Islet precursor cell (in vitro differentiated cells): ENCODE measurements around the gene SLC25A11.

Source experiments
- DNase-seq: peaks from one replicate; pipeline ENCODE4 v3.0.0-alpha.2; 2018

Gene SLC25A11

GRCh38 chr17:4966844-4967538 is 27.1 kb upstream of the SLC25A11 start:
- DNase-seq: peak; percentile 100

DNA sequence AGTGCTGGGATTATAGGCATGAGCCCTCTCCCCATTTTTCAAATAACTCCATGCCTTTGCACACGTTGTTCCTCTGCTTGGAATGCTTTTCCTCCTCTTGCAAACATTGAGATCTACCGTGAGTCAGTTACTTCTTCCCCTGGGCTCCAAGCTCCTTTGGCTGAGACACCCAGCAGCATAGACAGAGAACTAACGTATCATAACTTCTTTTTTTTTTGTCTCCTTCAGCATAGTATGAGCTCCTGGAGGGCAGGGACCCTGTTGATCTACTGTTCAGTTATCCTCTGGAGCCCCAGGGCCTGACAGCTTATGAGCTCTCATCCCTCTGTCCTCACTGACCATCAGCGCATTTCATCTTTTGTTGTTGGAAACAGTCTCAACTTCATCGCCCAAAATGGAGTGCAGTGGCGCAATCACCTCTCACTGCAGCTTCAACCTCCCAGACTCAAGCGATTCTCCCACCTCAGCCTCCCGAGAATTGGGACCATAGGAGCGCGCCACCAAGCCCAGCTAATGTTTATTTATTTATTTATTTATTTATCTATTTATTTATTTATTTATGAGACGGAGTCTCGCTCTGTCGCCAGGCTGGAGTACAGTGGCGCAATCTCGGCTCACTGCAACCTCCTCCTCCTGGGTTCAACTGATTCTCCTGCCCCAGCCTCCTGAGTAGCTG is 25.6 kb upstream of the SLC25A11 start:
- no peak for DNase-seq

DNA sequence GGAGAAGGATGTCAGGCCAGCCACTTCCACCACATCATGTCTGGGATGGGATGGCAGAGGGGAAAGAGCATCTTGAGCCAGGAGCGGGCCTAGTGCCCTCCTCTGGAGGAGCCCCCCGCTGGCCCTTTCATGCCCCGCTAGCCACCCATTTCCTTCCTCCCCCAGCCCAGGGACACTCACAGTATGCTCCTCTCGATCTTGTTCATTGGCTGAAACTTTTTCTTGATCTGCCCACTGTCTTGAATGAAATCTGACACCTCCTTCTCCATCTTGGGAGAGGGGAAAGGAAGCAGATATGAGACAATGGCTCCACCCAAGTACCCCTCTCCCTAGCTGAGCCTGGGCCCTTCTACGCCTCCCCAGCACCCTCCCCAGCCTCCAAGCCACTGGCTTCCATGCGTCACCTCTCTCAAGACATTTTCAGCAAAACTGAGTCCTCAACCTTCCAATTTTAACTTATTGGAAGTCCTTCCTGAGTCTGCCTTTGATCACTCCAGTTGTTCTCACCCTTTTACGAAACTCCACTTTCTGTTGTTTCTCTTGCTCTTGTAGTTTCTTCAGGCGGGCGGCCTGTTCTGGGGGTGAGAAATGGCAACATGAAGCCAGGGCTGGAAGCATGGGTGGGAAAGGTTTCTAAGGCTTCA is 20.6 kb upstream of the SLC25A11 start:
- DNase-seq: no peak

- no peak for DNase-seq
Measured at GRCh38 chr17:4959261-4959965, 19.6 kb upstream of the SLC25A11 start.

- no peak for DNase-seq
Measured at GRCh38 chr17:4958102-4958501, 18.3 kb upstream of the SLC25A11 start.

DNA sequence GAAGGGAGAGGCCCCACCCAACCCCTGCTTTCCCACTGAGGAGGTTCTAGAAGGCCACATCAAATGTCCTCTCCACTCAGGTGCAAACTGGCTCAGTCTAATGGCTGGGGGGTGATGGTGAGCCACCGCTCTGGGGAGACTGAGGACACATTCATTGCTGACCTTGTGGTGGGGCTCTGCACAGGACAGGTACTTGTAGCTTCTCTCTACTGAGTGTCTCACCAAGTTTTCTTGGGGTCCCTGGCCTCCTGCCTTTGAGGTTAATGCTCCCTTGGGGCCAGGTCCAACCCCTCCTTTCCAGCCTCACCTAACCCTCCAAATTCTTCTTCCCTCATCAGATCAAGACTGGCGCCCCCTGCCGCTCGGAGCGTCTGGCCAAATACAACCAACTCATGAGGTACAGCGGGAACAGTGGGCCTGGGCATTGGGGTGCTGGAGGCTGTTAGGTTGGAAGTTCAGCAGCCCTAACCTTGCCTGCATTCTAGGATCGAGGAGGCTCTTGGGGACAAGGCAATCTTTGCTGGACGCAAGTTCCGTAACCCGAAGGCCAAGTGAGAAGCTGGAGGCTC is 16.7 kb upstream of the SLC25A11 start:
- peak; percentile 46 for DNase-seq

DNA sequence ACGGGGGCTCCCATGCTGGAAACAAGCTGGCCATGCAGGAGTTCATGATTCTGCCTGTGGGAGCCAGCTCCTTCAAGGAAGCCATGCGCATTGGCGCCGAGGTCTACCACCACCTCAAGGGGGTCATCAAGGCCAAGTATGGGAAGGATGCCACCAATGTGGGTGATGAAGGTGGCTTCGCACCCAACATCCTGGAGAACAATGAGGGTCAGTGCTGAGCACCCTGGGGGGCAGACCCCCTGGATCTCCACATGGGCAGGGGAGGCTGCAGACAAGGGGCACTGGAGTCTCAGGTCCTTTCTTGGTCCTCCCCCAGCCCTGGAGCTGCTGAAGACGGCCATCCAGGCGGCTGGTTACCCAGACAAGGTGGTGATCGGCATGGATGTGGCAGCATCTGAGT is 15.2 kb upstream of the SLC25A11 start:
- no peak for DNase-seq

DNA sequence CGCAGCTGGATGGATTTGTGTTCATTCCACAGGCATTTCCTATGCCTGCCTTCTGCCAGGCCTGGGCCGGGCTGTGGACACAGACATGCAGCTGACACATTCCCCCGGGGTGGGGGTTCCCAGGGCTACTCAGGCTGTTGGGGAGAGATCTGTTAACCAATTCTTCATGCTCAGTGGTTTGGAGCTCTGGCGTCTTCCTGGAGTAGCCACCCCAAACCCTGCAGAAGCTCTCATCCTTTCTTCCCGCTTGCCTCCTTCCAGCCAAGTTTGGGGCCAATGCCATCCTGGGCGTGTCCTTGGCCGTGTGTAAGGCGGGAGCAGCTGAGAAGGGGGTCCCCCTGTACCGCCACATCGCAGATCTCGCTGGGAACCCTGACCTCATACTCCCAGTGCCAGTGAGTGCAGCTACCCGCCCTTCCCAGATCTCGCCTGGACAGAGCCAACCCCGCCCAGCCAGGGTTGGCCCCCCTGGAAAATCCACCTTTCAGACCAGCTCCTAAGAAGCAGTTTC is 13.7 kb upstream of the SLC25A11 start:
- no peak for DNase-seq

- no peak for DNase-seq
Measured at GRCh38 chr17:4951486-4951885, 11.6 kb upstream of the SLC25A11 start.

DNA sequence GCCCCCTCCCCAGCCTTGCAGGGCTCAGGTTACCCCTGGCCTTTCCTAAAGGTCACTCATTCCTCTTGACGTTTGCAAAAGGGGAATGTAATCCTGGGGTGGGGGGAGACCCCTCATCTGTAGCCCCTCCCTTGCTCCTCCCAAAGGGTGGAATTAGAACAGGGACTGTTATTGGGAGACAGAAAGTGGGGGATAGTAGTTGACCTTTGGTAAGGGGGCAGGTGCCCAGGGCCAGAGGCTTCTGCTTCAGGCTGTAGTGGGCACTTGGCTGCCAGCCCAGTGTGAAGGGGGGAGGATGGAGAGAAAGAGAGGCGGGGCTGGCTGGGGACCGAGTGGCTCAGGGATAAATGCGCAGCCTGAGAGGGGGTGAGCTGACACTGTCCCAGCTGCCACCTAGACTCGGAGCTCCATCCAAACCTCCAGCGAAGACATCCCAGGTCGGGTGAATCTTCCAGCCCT is 10.9 kb upstream of the SLC25A11 start, which contains the start of gene ENO3:
TSS of gene ENO3 (plus strand) at position 374 of the 459 bp plus-strand sequence. CDS start 711 bp downstream, outside the sequence.
- DNase-seq: no peak

DNA sequence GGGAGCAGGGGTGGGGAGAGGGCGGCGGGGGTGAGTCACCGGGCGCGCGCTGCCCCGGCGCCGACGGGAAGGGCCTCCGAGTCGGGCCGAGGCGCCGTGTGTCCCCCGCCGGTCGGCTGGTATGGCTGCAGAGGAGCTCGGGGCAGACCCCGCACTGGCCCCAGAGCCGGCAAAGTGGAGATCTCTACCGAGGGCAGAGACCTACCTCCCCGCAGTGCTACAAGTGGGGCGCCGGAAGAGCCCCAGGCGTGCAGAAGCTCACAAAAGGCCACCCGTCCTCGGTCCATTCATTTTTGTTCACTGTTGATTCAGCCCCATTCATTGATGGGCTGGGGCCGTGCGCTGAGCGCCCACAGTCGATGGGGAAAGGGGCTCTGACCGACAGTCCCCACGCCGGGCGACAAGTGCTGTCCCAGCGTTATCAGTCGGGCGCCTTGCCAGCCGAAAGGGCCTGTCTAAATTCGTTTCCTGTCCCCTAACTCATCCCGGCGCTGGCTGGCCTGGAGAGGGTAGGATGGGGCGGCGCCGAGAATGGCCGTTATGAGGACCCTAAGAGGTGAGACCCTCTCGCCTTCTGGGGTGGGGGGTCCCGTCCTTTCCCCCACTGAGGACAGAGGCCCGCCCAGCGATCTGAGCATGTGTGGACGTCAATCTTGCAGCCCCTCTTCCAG is 10.4 kb upstream of the SLC25A11 start:
- peak; percentile 78 for DNase-seq

- peak; percentile 95 for DNase-seq
Measured at GRCh38 chr17:4949321-4950074, 9.7 kb upstream of the SLC25A11 start.

DNA sequence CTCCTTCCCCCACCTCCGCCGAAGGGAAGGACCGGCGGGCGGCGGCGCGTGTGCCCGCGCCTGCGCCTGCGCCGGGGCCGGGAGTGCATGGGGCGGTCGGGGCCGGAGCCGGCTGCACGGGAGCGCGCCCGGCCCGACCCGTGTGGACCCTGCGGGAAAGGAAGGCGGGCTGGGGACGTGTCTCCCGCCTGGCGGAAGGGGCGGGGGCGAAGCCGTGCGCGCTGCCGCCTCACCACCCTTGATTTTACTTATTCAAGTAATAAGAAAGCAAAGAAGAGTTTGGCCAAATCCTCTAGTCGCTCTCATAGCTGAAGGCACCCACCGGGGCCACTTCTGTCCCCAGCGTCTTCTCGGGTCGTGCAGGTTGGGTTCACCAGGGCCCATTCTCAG is 9.1 kb upstream of the SLC25A11 start:
- DNase-seq: peak; percentile 95

DNA sequence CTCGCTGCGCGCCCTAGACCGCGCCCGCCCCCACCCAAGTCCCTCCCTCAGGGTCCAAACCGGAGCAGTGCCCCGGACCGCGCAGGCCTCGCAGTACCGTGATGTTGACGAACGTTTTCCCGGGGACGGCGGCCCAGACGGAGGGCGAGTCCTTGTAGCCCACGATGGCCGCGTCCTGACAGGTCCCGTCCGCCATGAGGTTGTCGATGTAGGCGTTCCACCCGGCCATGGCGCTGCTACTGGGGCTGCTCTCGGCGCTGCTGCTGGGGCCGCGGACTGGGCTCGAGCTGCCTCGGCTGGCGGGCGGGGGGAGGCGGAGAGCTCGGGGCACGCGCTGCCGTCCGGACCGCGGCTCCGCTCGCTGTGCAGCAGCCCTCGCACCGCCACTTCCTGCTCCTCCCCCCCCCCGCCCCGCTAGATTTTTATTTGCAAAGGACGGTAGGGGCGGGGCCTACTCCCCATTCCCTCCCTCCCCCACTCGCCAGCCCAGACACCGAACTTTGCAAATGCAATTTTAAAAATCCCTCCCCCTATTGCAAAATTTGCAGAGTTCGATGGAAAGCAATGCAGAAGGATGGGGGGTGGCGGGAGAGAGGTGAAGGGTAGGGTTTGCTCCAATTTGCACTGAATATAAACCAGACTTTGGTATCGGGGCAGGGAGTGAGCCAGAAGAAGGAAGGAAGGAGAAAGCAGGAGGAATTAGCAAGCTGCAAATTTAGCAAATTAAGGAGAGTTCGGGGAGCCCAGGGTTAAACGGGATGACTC is 8.5 kb upstream of the SLC25A11 start, which contains the start of gene PFN1:
TSS of gene PFN1 (minus strand) at position 365 of the 765 bp plus-strand sequence. CDS start at position 229, 136 bp downstream.
- DNase-seq: peak; percentile 95

- peak; percentile 82 for DNase-seq
Measured at GRCh38 chr17:4947411-4948165, 7.7 kb upstream of the SLC25A11 start.

- no peak for DNase-seq
Measured at GRCh38 chr17:4947010-4947410, 7.2 kb upstream of the SLC25A11 start.

DNA sequence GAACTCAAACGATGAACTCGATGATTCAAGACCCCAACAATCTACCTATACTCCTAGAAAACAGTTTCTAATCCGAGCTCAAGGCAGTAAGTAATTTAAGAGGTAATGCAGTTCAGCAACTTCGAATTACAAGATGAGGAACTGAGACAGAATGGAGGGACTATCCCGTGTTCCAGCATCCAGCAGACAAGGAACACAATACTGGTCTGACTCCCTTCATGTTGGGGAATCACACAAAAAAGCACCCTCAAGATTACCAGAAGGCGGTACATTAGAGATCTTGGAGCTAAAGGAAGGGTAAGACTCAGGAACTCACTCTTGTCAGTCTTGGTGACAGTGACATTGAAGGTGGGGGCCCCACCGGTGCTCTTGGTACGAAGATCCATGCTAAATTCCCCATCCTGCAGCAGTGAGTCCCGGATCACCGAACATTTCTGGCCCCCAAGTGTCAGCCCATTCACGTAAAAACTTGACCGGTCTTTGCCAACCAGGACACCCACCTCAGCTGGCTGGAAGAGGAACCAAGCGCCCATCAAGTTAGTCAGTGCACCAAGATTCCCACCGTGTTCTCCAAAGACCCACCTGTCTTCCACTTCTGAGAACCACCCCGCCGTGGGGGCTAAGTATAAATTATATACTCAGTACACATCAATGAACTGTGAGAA is 6.6 kb upstream of the SLC25A11 start:
- peak; percentile 45 for DNase-seq

GRCh38 chr17:4945944-4946280 is 6.1 kb upstream of the SLC25A11 start:
- no peak for DNase-seq
